ENCODE measurements around the gene PRKCSH. TPM values are rescaled to one million over a fixed set of nuclear protein-coding genes. Genes with fewer than 3 reads are reported as not detected.

The PRKCSH gene
- total RNA-seq, 1 donor from 2014 or later = 403 TPM

- Mint-ChIP-seq H3K4me1 (ENCODE audit: unreplicated experiment) (no peaks in the 10 kb centered on the region), H3K27ac (no peak overlapping the region), H3K4me3 (no peak overlapping the region), H3K27me3 (peaks cover 4% of the 10 kb centered on the region), H3K36me3 (peaks cover 5% of the 10 kb centered on the region), H3K9me3 (no peaks in the 10 kb centered on the region)
- no peak for TF ChIP-seq CTCF (conservative IDR thresholded peaks at IDR 0.05)
- DNase-seq (ENCODE audit: extremely low spot score, unreplicated experiment) = no peak
Measured at GRCh38 chr19:11397089-11397610, 38.3 kb upstream of the PRKCSH start.

- no peak overlapping the region for H3K27ac Mint-ChIP-seq
- TF ChIP-seq CTCF (conservative IDR thresholded peaks at IDR 0.05) = no peak
- no peak overlapping the region for H3K4me3 Mint-ChIP-seq
- H3K4me1 Mint-ChIP-seq (ENCODE audit: unreplicated experiment) = peaks cover 2% of the 10 kb centered on the region
- H3K27me3 Mint-ChIP-seq = peaks cover 4% of the 10 kb centered on the region
- no peaks in the 10 kb centered on the region for H3K9me3 Mint-ChIP-seq
- no peak for DNase-seq (ENCODE audit: extremely low spot score, unreplicated experiment)
- peaks cover 5% of the 10 kb centered on the region for H3K36me3 Mint-ChIP-seq
Measured at GRCh38 chr19:11399667-11400066, 35.8 kb upstream of the PRKCSH start.

- no peak for TF ChIP-seq CTCF (conservative IDR thresholded peaks at IDR 0.05)
- no peaks in the 10 kb centered on the region for H3K9me3 Mint-ChIP-seq
- H3K27ac Mint-ChIP-seq = no peak overlapping the region
- H3K4me3 Mint-ChIP-seq = no peak overlapping the region
- DNase-seq (ENCODE audit: extremely low spot score, unreplicated experiment) = no peak
- H3K4me1 Mint-ChIP-seq (ENCODE audit: unreplicated experiment) = peaks cover 7% of the 10 kb centered on the region
- H3K36me3 Mint-ChIP-seq = no peaks in the 10 kb centered on the region
- H3K27me3 Mint-ChIP-seq = no peaks in the 10 kb centered on the region
Measured at GRCh38 chr19:11400798-11401197, 34.6 kb upstream of the PRKCSH start.

- no peak for DNase-seq (ENCODE audit: extremely low spot score, unreplicated experiment)
- Mint-ChIP-seq H3K36me3 (no peaks in the 10 kb centered on the region), H3K27me3 (no peaks in the 10 kb centered on the region), H3K27ac (no peak overlapping the region), H3K4me3 (no peak overlapping the region), H3K4me1 (ENCODE audit: unreplicated experiment) (peaks cover 7% of the 10 kb centered on the region), H3K9me3 (no peaks in the 10 kb centered on the region)
- no peak for TF ChIP-seq CTCF (conservative IDR thresholded peaks at IDR 0.05)
Measured at GRCh38 chr19:11401808-11402543, 33.5 kb upstream of the PRKCSH start.

- peaks cover 7% of the 10 kb centered on the region for H3K4me1 Mint-ChIP-seq (ENCODE audit: unreplicated experiment)
- peak overlapping the region; percentile 50 for H3K27ac Mint-ChIP-seq
- no peaks in the 10 kb centered on the region for H3K27me3 Mint-ChIP-seq
- TF ChIP-seq CTCF (conservative IDR thresholded peaks at IDR 0.05) = no peak
- no peak overlapping the region for H3K4me3 Mint-ChIP-seq
- no peak for DNase-seq (ENCODE audit: extremely low spot score, unreplicated experiment)
- H3K9me3 Mint-ChIP-seq = no peaks in the 10 kb centered on the region
- no peaks in the 10 kb centered on the region for H3K36me3 Mint-ChIP-seq
Measured at GRCh38 chr19:11404588-11405222, 30.7 kb upstream of the PRKCSH start.
